ENCODE results near the gene PPP2R5B.
A peak's percentile ranks its signal among the peaks of the same experiment; 100 is the strongest.
"Not testable (repeated sequence)": the region's sequence is repeated elsewhere in the genome, so short reads cannot be mapped to it uniquely, and the experiment has no call there.

Gene PPP2R5B

GRCh38 chr11:64933213-64933934 is 8.9 kb downstream of the PPP2R5B start:
- DNase-seq: no peak

DNA sequence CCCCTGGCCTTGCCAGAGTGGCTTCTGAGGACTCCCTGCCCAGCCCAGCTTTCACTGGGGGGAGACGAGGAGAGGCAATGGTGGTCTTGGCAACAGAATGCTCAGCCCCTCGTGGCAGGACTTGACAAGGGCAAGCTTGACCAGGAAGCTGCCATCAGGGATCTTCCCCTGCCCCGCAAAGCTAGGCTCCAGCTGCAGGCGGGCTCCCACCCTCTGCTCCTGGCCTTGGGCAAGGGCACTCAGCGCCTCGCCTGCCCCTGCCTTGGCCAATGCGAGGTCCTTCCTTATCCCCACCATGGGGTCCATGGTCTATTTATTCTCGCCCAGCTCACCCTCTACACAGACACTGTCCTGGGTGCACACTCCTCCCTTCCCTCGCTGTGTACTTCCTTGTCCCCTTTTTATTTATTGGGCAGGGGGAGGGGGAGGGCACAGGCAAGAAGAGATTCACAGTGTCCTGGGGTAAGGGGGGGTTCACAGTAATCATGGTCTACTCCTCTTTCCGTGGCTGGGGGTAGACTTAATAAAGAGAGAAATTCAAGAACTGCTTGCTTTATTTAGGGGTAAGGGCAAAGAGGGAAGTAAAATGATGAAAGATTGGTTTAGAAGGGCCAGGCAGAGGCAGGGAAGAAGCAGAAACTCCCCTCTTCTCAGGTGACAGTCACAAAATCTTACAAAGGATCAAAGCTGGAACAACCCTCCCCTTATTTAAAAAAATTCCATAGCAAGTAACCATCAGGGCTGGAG is 9.6 kb downstream of the PPP2R5B start:
- DNase-seq: no peak

DNA sequence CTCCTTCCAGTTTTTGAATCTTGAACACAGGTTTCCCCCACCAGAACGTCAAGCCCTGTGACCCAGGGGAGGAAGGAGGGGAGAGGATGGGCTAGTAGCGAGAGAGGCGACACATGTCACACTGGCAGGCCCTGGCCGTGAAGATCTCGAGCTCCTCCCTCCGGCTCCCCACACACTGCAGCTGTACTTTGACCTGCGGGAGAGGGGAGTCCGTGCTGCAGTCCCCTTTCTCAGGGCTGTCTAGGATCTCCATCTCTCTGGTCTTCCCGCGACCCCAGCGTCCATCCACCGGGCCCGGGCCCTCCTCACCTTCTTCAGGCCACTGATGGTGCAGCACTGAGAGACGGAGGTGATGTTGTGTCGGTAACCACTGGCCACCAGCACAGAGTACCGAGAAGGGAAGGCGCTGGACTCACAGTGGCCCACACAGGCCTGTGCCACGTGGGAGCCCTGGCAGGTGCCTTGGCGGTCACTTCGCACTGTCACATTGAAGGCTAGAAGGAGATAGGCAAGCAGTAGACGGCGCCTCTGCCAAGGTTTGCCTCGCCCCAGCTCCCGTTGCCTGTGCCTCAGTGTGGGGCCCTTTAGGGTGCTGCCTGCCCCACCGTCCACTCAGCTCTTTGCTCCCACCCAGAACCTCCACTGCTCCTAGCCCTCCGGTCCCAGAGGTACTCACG is 10.3 kb downstream of the PPP2R5B start:
- no peak for DNase-seq

DNA sequence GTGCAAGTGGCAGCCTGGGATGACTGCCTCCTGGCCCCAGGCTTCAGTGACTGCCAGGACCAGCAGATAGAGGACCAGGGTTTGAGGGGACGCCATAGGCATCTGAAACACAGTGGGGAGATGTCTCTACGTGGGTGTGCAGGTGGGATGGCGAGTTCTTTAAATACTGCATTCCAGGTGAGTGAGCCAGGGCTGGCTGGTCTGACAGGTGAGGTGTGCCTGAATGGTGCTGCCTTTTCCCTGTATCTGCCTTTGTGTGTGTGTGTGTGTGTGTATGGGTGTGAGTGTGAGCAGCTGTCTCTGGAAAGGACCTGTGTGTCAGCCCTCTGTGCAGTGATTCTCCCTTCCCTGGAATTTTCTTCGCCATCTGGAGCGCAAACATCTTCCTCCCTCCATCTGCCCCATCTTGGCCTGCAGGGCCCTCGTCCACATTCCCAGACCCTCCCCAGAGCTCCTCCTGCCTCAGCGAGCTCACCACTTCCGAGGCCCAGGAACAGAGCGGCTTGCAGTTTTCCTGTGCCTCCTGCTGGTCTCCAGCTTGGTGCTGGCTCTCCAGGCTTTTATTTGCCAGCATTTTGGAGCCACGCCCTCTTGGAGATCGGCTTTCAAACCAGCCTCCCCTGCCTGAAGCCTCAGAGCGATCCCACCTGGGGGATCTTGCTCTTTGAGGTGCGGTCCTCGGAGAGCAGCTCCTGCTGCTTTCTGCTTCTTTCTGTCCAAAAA is 11.0 kb downstream of the PPP2R5B start, which contains the start of gene GPHA2:
Gene GPHA2, minus strand, starts transcription at position 535 of the 723 bp plus-strand sequence. Its CDS starts 433 bp downstream, at position 102.
- DNase-seq: peak; percentile 59

DNA sequence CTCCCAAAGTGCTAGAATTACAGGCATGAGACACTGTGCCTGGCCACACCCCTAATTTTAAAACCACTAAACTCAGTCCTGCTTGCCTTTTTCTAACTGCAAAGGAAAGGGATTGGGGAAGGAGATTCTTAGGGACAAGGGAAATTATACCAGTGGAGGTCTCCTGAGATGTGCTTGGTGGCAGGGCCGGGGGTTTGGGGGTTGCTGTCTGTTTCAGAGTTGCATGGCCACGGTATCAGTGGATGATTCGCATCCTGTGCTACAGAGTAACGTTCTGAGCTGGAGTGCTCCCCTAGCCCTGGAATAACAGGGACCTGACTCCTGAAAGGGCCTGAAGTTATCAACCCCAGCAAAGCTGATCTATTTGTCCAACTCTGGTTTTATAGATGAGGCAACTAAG is 12.1 kb downstream of the PPP2R5B start:
- no peak for DNase-seq

DNA sequence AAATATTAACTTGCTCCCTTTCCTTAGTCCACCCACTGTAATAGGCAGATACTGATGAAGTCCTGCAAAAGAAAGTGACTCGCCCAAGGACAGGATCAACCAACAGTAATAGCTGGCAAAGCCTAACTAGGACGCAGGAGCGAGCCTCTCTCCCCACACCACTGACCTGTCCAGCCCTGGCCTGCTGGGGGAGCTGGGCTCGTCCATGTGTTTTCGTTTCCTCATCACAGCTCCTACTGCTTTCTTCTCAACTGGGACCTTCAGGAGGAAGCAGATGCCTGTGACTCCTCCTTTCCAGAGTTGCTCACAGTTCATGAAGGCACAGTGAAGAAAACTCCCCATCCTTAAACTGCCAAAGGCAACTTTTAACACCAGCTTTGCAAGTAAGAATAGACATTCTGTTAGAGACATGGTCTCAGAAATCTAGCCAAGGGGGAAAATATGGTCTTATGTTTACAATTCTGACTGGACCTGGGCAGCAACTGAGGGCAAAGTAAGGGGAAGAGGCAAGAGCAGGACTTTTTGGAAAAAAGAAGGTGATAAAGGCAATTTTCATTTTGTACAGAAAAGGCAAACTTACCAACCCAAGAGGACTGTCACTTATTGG is 22.8 kb downstream of the PPP2R5B start:
- DNase-seq: no peak

DNA sequence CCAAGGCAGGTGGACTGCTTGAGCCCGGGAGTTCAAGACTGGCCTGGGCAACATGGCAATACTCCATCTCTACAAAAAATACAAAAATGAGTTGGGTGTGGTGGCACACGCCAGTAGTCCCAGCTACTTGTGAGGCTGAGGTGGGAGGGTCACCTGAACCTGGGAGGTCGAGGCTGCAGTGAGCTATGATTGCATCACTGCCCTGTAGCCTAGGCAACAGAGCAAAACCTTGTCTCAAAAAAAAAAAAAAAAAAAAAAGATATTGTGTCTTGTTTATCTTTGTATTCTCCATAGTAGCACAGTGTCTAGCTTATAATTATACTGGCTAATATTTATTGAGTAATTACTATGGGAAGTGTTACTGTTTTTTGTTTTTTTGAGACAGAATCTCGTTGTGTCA is 27.0 kb downstream of the PPP2R5B start:
- DNase-seq: no peak

DNA sequence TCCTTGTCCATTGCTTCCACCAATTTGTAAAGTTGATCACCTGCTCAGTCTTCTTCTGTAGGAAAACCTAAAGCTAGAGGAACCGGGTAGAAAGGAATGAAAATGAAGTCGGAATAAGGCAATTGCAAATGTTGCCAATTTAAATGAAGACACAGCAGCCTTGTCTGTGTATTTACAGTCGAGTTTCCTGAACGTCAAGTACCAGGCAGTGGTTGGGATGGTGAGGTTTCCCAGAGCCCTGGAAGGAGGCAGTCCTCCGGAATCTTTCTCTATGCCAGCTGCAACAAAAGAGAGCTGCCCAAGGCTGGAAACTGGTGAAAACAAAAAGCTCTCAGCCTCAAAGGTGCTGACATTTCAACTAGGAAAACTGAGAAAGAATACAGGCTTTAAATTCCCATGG is 29.7 kb downstream of the PPP2R5B start:
- no peak for DNase-seq

- DNase-seq: no peak
Measured at GRCh38 chr11:64959498-64959897, 35.0 kb downstream of the PPP2R5B start.

DNA sequence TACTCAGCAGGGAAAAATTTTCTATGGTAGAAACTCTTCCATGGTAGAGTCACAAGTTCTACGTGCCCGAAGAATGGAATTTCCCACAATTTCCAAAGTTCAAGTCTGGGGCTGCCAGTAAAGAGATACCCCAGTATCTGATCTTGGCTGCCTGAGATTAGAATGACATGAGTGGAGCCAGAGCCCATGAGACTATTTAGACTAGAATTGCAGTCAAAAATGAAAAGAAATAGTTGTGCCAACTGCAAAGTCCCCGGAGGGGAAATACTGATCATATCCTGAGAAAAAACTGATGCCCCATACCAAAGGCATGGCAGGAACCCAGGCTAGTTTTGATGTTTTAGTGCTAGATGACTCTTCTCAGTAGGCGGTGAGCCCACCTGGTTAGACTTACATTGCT is 36.2 kb downstream of the PPP2R5B start:
- no peak for DNase-seq

GRCh38 chr11:64963072-64963631 is 38.7 kb downstream of the PPP2R5B start:
- no peak for DNase-seq

DNA sequence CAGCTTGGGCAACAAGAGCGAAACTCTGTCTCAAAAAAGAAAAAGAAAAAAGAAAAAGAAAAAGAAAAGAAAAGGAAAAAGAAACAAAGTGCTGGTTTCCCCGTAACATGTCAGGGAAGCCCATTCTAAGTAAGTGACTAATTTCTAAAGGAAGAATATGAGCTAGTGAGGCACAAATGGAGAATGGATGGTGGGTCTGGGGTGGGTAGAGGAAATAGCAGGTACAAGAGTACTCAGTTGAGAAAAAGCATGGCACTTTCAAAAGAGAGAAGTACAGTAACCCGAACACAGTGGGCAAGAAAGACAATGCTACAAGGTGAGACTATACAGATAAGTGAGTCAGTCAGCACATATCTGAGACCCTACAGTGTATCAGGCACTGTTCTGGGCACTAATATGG is 42.9 kb downstream of the PPP2R5B start:
- no peak for DNase-seq

- DNase-seq: peak; percentile 43
Measured at GRCh38 chr11:64969209-64969608, 44.7 kb downstream of the PPP2R5B start.

- DNase-seq: no peak
Measured at GRCh38 chr11:64970731-64971151, 46.3 kb downstream of the PPP2R5B start.

- DNase-seq: no peak
Measured at GRCh38 chr11:64971421-64972233, 47.1 kb downstream of the PPP2R5B start, which contains the start of gene MAJIN. Gene MAJIN (minus strand): TSS chr11:64972108. CDS start chr11:64959405, 12,703 bp downstream.

DNA sequence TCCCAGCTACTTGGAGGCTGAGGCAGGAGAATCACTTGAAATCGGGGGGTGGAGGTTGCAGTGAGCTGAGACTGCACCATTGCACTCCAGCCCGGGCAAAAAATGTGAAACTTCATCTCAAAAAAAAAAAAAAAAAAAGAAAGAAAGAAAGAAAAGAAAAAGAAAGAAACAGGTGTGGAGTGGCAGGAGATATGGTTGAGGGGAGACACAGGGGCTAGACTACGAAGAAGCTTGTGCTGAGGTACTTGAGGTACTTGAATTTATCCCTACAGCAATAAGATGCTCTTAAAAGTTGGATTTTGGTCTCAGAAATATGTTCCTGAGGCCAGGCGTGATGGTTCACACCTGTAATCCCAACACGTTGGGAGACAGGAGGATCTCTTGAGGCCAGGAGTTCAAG is 49.6 kb downstream of the PPP2R5B start:
- DNase-seq: no peak

DNA sequence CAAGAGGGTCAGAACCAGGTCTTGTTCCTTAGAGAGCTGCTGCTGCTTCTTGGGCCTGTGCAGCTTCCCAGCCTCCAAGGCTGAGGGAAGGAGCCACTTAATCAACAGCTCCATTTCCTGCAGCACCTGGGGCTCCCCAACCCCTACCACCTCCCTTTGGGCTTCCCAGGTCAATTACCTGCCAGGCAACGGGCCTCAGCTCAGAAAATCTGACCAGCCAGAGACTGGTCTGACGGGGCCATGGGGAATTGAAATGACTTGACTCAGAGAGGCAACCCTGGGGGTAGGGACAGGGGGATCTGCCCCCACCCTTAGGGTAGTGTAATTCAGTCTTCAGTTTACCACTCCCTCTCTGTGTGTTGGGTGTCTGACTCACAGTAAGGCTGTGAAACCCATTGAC is 52.2 kb downstream of the PPP2R5B start:
- no peak for DNase-seq

GRCh38 chr11:64983339-64983738 is 58.9 kb downstream of the PPP2R5B start:
- DNase-seq: not testable (repeated sequence)

Measured in NCI-H82 (cell line).